A549 (cell line): ENCODE results near the gene SMAD5.

Experiments used
- POLR2A ChIP-seq: IDR thresholded peaks from 2 replicates; pipeline ENCODE4 v1.6.1; 2012; ENCODE audit warnings: mild to moderate bottlenecking, low read length
- ZNF302 ChIP-seq: fragments of 250-450 bp; sonication (Bioruptor Pico); IDR thresholded peaks from 2 replicates; pipeline ENCODE4 v1.9.0; 2021; ENCODE audit warnings: inconsistent platforms, mild to moderate bottlenecking, moderate library complexity
- TF ChIP-seq, protein P1 (sequence below): IDR thresholded peaks from 2 replicates; pipeline ENCODE4 v1.6.1; 2012
- TF ChIP-seq, protein P2 (sequence below): fragments of >200 bp; sonication (Bioruptor Twin); formaldehyde crosslinking; IDR thresholded peaks from 3 replicates; pipeline ENCODE4 v1.5.1; 2016
- TF ChIP-seq, protein P3 (sequence below): fragments of 250-450 bp; sonication (Bioruptor Pico); IDR thresholded peaks from 2 replicates; pipeline ENCODE4 v1.5.0; 2021; ENCODE audit warnings: mild to moderate bottlenecking, moderate library complexity, borderline replicate concordance

DNA sequence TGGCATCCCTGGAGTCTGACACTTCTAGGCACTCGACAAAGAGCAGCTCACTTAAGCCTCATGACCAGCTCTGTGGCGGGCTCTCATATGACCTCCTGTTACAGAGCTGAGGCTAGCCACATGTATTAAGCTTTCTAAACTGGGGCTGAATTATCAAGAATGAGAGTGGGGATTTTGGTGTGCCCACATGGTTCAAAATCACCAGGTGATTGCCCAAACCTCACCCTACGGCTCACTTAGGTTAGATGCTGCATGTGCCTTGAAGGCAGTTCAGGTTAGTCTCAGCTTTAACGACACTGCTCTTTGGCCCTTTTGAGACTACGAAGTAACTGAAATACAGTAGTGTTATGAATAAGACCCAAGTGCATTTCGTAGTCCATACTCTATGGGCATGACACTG, 99.7 kb downstream of the SMAD5 start:
- TF ChIP-seq, protein P1, sequence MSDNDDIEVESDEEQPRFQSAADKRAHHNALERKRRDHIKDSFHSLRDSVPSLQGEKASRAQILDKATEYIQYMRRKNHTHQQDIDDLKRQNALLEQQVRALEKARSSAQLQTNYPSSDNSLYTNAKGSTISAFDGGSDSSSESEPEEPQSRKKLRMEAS, result no peak
- TF ChIP-seq, protein P2, sequence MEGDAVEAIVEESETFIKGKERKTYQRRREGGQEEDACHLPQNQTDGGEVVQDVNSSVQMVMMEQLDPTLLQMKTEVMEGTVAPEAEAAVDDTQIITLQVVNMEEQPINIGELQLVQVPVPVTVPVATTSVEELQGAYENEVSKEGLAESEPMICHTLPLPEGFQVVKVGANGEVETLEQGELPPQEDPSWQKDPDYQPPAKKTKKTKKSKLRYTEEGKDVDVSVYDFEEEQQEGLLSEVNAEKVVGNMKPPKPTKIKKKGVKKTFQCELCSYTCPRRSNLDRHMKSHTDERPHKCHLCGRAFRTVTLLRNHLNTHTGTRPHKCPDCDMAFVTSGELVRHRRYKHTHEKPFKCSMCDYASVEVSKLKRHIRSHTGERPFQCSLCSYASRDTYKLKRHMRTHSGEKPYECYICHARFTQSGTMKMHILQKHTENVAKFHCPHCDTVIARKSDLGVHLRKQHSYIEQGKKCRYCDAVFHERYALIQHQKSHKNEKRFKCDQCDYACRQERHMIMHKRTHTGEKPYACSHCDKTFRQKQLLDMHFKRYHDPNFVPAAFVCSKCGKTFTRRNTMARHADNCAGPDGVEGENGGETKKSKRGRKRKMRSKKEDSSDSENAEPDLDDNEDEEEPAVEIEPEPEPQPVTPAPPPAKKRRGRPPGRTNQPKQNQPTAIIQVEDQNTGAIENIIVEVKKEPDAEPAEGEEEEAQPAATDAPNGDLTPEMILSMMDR, result no peak
- TF ChIP-seq, protein P3, sequence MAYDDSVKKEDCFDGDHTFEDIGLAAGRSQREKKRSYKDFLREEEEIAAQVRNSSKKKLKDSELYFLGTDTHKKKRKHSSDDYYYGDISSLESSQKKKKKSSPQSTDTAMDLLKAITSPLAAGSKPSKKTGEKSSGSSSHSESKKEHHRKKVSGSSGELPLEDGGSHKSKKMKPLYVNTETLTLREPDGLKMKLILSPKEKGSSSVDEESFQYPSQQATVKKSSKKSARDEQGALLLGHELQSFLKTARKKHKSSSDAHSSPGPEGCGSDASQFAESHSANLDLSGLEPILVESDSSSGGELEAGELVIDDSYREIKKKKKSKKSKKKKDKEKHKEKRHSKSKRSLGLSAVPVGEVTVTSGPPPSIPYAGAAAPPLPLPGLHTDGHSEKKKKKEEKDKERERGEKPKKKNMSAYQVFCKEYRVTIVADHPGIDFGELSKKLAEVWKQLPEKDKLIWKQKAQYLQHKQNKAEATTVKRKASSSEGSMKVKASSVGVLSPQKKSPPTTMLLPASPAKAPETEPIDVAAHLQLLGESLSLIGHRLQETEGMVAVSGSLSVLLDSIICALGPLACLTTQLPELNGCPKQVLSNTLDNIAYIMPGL, result no peak
- no peak for TF ChIP-seq ZNF302 (CRISPR knock-in tag)
- TF ChIP-seq POLR2A, result no peak
